Erythroblast (primary cell): ENCODE measurements around the gene MYCBP2.

Source experiments
- GATA1 ChIP-seq: IDR thresholded peaks from 2 replicates; pipeline ENCODE4 v1.6.1; 2011; ENCODE audit warnings: low read depth, mild to moderate bottlenecking, control low read depth, low read length, moderate library complexity
- POLR2A ChIP-seq: IDR thresholded peaks from 2 replicates; pipeline ENCODE4 v1.6.1; 2011; ENCODE audit warnings: mild to moderate bottlenecking, low read length

DNA sequence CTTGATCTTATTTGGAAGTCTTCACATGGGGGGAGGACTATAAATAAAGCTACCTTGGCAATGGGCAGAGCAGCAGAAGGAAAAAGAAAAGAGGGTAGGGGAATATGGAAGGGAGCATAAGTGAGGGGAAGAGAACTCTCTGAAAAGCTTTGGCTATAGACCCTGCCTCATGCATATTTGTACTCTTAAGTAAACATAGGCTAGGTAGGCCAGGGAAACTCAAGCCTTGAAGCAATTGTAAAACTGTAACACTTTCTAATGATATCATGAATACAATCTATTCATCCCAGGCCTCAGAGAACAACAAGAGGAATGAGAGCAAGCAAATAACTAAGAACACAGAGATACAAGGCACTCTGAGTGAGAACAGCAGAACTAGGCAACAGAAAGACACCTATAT is 20.4 kb downstream of the MYCBP2 start:
- no peak for TF ChIP-seq POLR2A
- no peak for TF ChIP-seq GATA1
